ENCODE data around the gene GRM2. TPM values are rescaled to one million over a fixed set of nuclear protein-coding genes. Genes with fewer than 3 reads are reported as not detected.

Gene GRM2
- total RNA-seq, 2 experiments from 2014 or later, result 1.4 to 2.2 TPM

DNA sequence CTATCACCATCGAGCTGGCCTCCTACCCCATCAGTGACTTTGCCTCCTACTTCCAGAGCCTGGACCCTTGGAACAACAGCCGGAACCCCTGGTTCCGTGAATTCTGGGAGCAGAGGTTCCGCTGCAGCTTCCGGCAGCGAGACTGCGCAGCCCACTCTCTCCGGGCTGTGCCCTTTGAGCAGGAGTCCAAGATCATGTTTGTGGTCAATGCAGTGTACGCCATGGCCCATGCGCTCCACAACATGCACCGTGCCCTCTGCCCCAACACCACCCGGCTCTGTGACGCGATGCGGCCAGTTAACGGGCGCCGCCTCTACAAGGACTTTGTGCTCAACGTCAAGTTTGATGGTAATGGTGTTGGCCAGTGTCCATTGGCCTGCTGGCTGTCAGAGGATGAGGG lies 6.1 kb downstream of the GRM2 start:
- H3K9me3 Mint-ChIP-seq, result no peaks in the 10 kb centered on the region
- H3K4me3 Mint-ChIP-seq, result no peak overlapping the region
- no peaks in the 10 kb centered on the region for H3K36me3 Mint-ChIP-seq
- POLR2A ChIA-PET, result no interaction called here
- peaks cover 9% of the 10 kb centered on the region for H3K4me1 Mint-ChIP-seq
- H3K27me3 Mint-ChIP-seq, result peaks cover 1% of the 10 kb centered on the region
- DNase-seq (no peak), ATAC-seq (ENCODE audit: low read depth) (no peak)
- no peak overlapping the region for H3K27ac Mint-ChIP-seq

DNA sequence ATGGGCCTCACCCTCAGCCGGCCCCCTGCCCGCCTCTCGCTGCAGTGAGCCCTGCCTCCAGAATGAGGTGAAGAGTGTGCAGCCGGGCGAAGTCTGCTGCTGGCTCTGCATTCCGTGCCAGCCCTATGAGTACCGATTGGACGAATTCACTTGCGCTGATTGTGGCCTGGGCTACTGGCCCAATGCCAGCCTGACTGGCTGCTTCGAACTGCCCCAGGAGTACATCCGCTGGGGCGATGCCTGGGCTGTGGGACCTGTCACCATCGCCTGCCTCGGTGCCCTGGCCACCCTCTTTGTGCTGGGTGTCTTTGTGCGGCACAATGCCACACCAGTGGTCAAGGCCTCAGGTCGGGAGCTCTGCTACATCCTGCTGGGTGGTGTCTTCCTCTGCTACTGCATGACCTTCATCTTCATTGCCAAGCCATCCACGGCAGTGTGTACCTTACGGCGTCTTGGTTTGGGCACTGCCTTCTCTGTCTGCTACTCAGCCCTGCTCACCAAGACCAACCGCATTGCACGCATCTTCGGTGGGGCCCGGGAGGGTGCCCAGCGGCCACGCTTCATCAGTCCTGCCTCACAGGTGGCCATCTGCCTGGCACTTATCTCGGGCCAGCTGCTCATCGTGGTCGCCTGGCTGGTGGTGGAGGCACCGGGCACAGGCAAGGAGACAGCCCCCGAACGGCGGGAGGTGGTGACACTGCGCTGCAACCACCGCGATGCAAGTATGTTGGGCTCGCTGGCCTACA lies 8.5 kb downstream of the GRM2 start:
- no peaks in the 10 kb centered on the region for H3K27me3 Mint-ChIP-seq
- no peaks in the 10 kb centered on the region for H3K9me3 Mint-ChIP-seq
- POLR2A ChIA-PET, result no interaction called here
- DNase-seq (no peak), ATAC-seq (ENCODE audit: low read depth) (no peak)
- no peak overlapping the region for H3K27ac Mint-ChIP-seq
- peaks cover 18% of the 10 kb centered on the region for H3K4me1 Mint-ChIP-seq
- H3K36me3 Mint-ChIP-seq, result no peaks in the 10 kb centered on the region
- H3K4me3 Mint-ChIP-seq, result no peak overlapping the region

DNA sequence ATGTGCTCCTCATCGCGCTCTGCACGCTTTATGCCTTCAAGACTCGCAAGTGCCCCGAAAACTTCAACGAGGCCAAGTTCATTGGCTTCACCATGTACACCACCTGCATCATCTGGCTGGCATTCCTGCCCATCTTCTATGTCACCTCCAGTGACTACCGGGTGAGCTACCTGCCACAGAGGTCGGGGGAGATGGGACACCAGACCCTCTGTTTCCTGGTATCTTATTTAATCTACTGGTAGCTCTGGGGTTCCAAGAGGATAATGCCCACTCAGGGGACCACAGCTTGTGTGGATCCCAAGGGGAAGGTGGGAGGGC lies 9.1 kb downstream of the GRM2 start:
- Mint-ChIP-seq H3K27me3 (no peaks in the 10 kb centered on the region), H3K4me3 (no peak overlapping the region), H3K27ac (no peak overlapping the region), H3K9me3 (no peaks in the 10 kb centered on the region), H3K4me1 (peaks cover 21% of the 10 kb centered on the region), H3K36me3 (no peaks in the 10 kb centered on the region)
- POLR2A ChIA-PET, result no interaction called here
- peak; percentile 20 for DNase-seq
- ATAC-seq (ENCODE audit: low read depth), result no peak

DNA sequence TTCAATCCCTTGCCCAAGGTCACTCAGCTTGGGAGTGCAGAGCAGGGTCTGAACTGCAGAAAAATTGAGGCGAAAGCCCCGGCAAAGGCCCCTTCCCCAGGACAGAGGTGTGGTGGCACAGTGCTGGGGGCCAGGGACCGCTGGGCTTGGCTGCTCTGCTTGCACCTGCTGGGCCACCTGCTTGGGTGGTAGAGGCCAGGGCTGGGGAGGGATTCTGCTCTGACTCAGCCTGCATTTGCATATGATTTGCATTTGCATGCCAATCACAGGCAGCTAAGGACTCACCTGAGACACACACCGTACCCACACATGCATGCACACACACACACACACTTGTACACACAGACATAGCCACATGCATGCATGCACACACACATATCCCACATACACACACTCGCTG lies 9.9 kb downstream of the GRM2 start:
- H3K4me3 Mint-ChIP-seq, result no peak overlapping the region
- H3K4me1 Mint-ChIP-seq, result peaks cover 24% of the 10 kb centered on the region
- ATAC-seq (ENCODE audit: low read depth) (no peak), DNase-seq (no peak)
- H3K9me3 Mint-ChIP-seq, result no peaks in the 10 kb centered on the region
- no peaks in the 10 kb centered on the region for H3K36me3 Mint-ChIP-seq
- no peak overlapping the region for H3K27ac Mint-ChIP-seq
- POLR2A ChIA-PET, result no interaction called here
- no peaks in the 10 kb centered on the region for H3K27me3 Mint-ChIP-seq

DNA sequence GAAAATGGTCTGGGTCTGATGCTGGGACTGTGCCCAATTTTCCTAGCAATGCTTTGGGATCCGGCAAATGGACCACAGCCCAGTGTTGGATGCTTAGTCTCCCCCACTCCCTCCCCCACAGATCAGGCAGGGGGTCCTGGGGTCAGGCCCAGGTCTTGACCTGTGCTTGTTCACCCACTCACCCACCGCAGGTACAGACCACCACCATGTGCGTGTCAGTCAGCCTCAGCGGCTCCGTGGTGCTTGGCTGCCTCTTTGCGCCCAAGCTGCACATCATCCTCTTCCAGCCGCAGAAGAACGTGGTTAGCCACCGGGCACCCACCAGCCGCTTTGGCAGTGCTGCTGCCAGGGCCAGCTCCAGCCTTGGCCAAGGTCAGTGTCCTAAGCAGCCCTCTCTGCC lies 10.6 kb downstream of the GRM2 start:
- Mint-ChIP-seq H3K36me3 (no peaks in the 10 kb centered on the region), H3K4me1 (peaks cover 26% of the 10 kb centered on the region), H3K4me3 (no peak overlapping the region), H3K9me3 (no peaks in the 10 kb centered on the region), H3K27ac (no peak overlapping the region), H3K27me3 (no peaks in the 10 kb centered on the region)
- peak; percentile 18 for DNase-seq
- ATAC-seq (ENCODE audit: low read depth), result no peak
- POLR2A ChIA-PET, result no interaction called here

DNA sequence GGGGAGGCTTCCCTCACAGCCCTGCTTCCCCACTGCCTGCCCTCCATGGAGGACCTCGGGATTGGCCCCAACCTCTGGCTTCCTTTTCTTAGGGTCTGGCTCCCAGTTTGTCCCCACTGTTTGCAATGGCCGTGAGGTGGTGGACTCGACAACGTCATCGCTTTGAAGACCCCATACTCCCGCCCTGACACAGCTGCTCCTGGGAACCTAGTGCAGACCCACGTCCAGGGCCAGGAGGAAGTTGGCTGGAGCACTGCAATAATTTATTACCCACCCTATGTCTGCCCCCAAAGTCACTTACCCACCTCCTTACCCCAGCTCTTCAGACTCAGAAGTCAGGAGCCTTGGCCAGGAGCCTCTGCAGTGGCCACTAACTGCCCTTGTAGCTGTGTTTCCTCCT lies 11.1 kb downstream of the GRM2 start:
- peaks cover 27% of the 10 kb centered on the region for H3K4me1 Mint-ChIP-seq
- H3K27me3 Mint-ChIP-seq, result no peaks in the 10 kb centered on the region
- H3K36me3 Mint-ChIP-seq, result no peaks in the 10 kb centered on the region
- DNase-seq (peak; percentile 15), ATAC-seq (ENCODE audit: low read depth) (no peak)
- POLR2A ChIA-PET, result no interaction called here
- no peak overlapping the region for H3K4me3 Mint-ChIP-seq
- H3K9me3 Mint-ChIP-seq, result no peaks in the 10 kb centered on the region
- H3K27ac Mint-ChIP-seq, result no peak overlapping the region

DNA sequence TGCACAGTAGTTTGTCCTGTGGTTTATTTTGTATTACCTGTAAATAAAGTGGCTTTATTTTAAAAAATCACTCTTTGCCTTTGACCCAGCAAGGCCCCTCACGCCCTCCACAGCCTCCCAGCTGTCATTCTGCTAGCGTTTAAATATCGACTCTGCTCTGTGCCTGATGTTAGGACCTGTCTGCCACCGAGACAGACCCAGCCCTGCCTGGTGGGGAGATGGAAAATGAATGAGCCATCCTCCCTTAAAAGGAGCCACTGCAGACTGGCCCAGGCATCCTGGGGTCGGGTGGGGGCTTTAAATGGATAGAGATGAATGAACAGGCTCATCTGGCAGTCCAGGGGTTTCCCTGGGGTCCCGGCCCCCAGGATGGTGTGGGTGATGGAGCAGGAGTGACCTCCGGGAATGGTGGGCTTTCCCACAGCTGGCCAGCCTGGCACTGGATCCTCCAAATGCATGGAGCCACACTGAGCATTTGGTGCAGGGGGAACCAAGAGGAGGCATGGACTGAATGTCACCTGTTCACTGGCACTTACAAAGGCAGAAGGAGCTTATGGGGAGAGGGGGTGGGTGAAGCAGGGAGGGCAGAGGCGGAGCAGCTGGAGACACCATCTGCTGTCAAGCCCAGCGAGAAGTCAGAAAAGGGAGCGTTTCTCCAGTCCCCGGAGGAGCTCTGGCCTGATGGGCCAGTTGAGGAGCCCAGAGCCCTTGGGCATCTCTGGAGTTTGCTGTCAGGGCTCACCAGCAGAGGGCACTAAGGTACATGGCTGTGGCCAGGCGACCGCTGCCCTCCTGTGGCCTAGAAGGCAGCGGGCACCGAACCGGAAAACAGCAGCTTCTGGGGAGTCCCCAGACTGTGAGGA lies 11.9 kb downstream of the GRM2 start:
- H3K4me3 Mint-ChIP-seq, result no peak overlapping the region
- peak; percentile 89 for ATAC-seq (ENCODE audit: low read depth)
- POLR2A ChIA-PET, result interaction anchor here (0.9 kb wide), 1 partner anchor 49 kb away, joined by 3 read pairs; no protein-coding TSS in a partner anchor

DNA sequence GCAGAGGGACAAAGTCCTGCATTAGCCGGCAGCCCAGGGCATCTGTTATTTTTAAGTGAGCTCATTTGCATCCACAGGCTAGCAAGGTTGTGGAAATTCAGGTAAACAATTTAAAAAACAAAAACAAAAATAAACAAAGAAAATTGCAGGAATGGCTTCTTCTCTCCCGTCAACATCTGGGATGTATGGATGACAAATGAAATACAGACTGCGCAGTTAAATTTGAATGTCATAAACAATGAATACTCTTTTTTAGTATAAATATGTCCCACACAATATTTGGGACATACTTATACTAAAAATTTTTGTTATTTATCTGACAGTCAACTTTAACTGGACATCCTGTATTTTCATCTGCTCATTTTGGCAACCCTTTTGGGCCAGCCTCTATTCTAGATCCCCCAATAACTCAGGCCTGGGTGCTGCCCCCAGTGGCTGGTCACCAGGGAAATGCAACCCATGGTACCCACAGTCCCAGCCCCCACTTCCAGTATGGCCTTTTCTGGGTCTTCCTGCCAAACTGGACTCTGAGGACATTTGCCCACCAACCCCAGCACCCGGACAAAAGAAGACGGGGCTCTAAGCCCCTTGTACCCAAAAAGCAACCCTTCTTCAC lies 12.7 kb downstream of the GRM2 start:
- ATAC-seq (ENCODE audit: low read depth) (no peak), DNase-seq (peak; percentile 23)
- H3K4me3 Mint-ChIP-seq, result no peak overlapping the region
- H3K27me3 Mint-ChIP-seq, result no peaks in the 10 kb centered on the region
- no peaks in the 10 kb centered on the region for H3K36me3 Mint-ChIP-seq
- no peaks in the 10 kb centered on the region for H3K9me3 Mint-ChIP-seq
- no peak overlapping the region for H3K27ac Mint-ChIP-seq
- POLR2A ChIA-PET, result interaction anchor here (0.9 kb wide), 1 partner anchor 49 kb away, joined by 3 read pairs; no protein-coding TSS in a partner anchor
- H3K4me1 Mint-ChIP-seq, result peaks cover 24% of the 10 kb centered on the region

More for the DNA sequence above, 11.9 kb downstream of the GRM2 start:
- Mint-ChIP-seq H3K9me3 (no peaks in the 10 kb centered on the region), H3K27ac (peak overlapping the region; percentile 6), H3K4me1 (peaks cover 27% of the 10 kb centered on the region), H3K36me3 (no peaks in the 10 kb centered on the region), H3K27me3 (no peaks in the 10 kb centered on the region)
- peak; percentile 76 for DNase-seq

DNA sequence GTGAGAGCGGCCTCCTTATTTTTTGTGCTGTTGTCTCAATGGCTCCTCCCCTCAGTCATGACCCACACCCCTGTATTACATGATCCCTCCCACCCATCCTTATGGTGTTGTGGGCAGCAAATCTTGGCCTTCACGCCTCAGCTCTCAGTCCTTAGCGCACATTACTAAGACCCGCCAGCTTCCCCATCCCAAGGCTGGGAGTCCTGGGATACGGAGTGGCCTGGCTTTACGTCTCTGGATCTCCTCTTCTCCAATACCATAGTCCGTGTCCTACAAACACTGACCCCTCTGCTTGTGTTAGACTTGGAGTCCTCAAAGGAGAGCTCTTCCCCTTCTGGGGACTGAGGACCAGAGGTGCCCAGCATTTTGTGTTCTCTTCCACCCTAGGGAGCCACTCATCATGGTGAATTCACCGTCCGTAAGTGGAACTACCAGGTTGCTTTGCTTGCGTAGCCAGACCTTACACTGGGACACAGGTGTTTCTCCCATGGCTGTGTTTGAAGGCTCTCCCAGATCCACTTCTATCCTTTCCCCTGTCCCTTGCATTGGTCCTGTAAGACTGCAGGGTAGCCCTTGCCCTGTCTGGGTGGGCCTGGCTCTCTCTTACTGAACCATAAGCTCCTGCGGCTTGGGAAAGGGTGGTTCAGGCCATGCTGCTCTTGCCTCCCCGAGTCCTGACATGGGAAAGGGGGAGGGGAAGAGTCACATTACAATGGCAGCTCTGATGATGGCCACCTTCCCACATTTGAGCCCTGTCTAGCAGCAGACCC lies 13.6 kb downstream of the GRM2 start:
- Mint-ChIP-seq H3K4me1 (peaks cover 22% of the 10 kb centered on the region), H3K27ac (no peak overlapping the region), H3K27me3 (no peaks in the 10 kb centered on the region), H3K9me3 (no peaks in the 10 kb centered on the region), H3K4me3 (no peak overlapping the region), H3K36me3 (no peaks in the 10 kb centered on the region)
- POLR2A ChIA-PET, result interaction anchor here (1.2 kb wide), 1 partner anchor 14 kb away, joined by 3 read pairs; no protein-coding TSS in a partner anchor
- DNase-seq, result peak; percentile 25
- no peak for ATAC-seq (ENCODE audit: low read depth)

DNA sequence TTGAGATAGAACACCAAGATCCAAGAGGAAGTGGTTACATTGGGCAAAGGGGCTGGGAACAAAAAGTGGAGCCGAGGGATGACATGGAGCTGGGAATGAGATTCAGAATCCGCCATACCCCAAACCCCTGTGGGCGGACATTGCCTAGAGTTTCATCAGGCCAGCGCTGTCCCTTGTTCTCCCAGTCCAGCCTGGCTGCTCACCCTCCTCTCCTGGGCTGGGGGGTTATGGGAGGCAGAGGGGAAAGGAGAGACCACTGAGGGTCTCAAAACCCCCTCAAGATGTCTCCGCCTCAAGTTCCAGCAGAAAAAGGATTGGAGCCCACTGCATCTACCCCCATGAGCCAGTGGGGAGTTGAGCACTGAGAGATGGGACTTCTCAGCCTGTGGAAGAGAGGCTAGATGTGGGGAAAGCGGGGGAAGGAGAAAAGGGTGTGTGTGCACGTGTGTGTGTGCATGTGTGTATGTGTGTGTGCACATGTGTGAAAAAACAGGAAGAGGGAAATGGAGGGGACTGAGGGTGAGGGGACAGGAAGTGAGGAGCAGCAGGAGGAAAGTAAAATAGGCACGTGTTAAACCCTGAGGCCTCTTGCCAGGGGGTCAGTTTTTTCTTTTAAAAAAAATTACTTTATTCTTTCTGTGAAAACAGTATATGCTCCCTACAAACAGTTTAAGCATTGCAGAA lies 14.3 kb downstream of the GRM2 start:
- Mint-ChIP-seq H3K9me3 (no peaks in the 10 kb centered on the region), H3K36me3 (no peaks in the 10 kb centered on the region), H3K27me3 (no peaks in the 10 kb centered on the region), H3K27ac (peak overlapping the region; percentile 74), H3K4me3 (peak overlapping the region; percentile 33), H3K4me1 (peaks cover 22% of the 10 kb centered on the region)
- peak; percentile 20 for DNase-seq
- no peak for ATAC-seq (ENCODE audit: low read depth)
- POLR2A ChIA-PET, result interaction anchor here (1.2 kb wide), 1 partner anchor 13 kb away, joined by 3 read pairs; no protein-coding TSS in a partner anchor

DNA sequence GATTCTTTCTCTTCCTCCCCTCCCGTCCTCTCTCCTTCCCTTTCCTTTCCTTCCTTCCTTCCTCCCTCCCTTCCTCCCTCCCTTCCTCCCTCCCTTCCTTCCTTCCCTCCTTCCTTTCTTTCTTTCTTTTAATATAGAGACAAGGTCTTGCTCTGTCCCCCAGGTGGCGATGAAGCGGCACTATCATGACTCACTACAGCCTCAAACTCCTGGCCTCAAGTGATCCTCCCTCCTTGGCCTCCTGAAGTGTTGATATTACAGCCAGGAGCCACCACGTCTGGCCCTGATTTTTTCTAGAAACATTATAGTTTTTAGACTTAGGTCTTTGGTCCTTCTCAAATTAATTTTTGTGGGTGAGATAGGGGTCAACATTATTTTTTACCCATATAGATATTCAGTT lies 15.5 kb downstream of the GRM2 start:
- peaks cover 22% of the 10 kb centered on the region for H3K4me1 Mint-ChIP-seq
- H3K36me3 Mint-ChIP-seq, result no peaks in the 10 kb centered on the region
- POLR2A ChIA-PET, result no interaction called here
- no peaks in the 10 kb centered on the region for H3K9me3 Mint-ChIP-seq
- no peak for ATAC-seq (ENCODE audit: low read depth)
- no peak overlapping the region for H3K4me3 Mint-ChIP-seq
- peak; percentile 30 for DNase-seq
- no peak overlapping the region for H3K27ac Mint-ChIP-seq
- no peaks in the 10 kb centered on the region for H3K27me3 Mint-ChIP-seq

DNA sequence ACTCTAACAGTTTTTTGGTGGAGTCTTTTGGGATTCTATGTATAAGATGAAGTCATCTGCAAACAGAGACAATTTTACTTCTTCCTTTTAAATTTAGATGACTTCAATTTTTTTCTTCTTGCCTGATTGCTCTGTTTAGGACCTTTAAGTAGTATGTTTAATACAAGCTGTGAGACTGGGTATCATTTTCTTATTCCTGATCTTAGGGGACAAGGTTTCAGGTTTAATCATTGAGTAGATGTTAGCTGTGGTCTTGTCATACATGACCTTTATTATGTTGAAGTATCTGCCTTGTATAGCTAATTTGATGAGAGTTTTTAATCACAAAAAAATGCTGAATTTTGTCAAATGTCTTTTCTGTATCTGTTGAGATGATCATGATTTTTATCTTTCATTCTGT lies 20.6 kb downstream of the GRM2 start:
- no peaks in the 10 kb centered on the region for H3K27me3 Mint-ChIP-seq
- H3K4me3 Mint-ChIP-seq, result no peak overlapping the region
- H3K9me3 Mint-ChIP-seq, result no peaks in the 10 kb centered on the region
- no peak overlapping the region for H3K27ac Mint-ChIP-seq
- H3K4me1 Mint-ChIP-seq, result peaks cover 22% of the 10 kb centered on the region
- DNase-seq, result no peak
- peaks cover 1% of the 10 kb centered on the region for H3K36me3 Mint-ChIP-seq
- no peak for ATAC-seq (ENCODE audit: low read depth)
- POLR2A ChIA-PET, result interaction anchor here (0.5 kb wide), 1 partner anchor 227 kb away, joined by 5 read pairs; no protein-coding TSS in a partner anchor

Data from activated naive CD8-positive, alpha-beta T cell treated with anti-CD3 and anti-CD28 coated beads, Interleukin-2, amount 10 ng/mL, durations not matched to agents 7 days and 5 days (primary cell).